Activated T-helper 1 cell treated with Interleukin-2 at 50 U/mL for 16 hours (primary cell): ENCODE results near the gene MAP1S.

Experiments
- DNase-seq: peaks from one replicate; pipeline ENCODE4 v3.0.0-alpha.2; 2020; ENCODE audit warnings: low read depth

MAP1S gene, protein sequence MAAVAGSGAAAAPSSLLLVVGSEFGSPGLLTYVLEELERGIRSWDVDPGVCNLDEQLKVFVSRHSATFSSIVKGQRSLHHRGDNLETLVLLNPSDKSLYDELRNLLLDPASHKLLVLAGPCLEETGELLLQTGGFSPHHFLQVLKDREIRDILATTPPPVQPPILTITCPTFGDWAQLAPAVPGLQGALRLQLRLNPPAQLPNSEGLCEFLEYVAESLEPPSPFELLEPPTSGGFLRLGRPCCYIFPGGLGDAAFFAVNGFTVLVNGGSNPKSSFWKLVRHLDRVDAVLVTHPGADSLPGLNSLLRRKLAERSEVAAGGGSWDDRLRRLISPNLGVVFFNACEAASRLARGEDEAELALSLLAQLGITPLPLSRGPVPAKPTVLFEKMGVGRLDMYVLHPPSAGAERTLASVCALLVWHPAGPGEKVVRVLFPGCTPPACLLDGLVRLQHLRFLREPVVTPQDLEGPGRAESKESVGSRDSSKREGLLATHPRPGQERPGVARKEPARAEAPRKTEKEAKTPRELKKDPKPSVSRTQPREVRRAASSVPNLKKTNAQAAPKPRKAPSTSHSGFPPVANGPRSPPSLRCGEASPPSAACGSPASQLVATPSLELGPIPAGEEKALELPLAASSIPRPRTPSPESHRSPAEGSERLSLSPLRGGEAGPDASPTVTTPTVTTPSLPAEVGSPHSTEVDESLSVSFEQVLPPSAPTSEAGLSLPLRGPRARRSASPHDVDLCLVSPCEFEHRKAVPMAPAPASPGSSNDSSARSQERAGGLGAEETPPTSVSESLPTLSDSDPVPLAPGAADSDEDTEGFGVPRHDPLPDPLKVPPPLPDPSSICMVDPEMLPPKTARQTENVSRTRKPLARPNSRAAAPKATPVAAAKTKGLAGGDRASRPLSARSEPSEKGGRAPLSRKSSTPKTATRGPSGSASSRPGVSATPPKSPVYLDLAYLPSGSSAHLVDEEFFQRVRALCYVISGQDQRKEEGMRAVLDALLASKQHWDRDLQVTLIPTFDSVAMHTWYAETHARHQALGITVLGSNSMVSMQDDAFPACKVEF

DNA sequence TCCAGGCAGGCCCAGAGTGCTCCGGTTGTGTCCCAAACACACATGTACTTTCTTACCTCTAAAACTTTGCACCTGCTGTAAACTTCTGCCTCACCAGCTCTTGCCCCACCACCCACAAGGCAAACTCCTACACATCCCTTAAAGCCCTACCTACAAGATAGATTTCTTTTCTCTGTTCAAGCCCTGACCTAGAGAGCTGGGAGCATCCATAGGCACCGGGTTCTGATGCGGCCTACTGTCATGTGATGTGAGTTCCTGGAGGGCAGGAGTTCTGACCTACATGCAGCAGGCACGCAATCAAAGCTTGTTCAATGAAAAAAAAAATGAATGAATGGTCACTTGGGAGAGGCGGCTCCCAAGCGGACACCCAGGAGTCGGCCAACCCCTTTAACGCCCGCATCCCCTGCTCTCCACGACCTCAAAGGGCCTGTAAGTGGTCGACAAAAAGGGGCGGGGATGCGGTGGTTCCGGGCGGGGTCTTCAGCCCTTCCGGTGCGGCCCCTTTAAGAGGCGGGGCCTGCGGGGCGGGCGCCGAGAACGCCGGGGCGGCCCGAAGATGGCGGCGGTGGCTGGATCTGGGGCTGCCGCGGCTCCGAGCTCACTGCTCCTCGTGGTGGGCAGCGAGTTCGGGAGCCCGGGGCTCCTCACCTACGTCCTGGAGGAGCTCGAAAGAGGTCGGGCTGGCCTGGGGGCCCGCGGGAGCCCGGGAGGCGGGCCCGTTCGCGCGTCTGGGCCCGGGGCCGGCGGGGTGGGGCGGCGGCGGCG, at the start of gene MAP1S:
Gene MAP1S, plus strand, starts transcription at position 534 of the 765 bp plus-strand sequence. Its CDS starts 23 bp downstream, at position 557.
- DNase-seq: peak; percentile 48

DNA sequence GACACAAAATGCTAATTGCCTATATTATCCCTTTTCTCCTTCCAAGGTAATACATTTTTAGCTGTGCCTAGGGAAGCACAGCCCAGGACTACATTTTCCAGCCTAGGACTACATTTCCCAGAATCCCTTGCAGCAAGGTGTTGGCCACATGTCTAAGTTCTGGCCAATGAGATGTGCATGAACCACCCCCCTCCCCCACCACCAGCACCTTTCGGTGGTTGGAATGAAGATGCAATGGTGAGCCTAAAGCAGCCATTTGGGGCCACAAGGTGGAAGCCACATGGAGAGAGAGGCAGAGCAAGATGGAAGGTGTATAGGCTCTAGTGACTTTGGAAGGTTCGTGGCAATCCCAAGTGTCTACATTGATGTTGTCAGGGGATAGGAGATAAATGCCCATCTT, 47.4 kb upstream of the MAP1S start:
- DNase-seq: no peak

DNA sequence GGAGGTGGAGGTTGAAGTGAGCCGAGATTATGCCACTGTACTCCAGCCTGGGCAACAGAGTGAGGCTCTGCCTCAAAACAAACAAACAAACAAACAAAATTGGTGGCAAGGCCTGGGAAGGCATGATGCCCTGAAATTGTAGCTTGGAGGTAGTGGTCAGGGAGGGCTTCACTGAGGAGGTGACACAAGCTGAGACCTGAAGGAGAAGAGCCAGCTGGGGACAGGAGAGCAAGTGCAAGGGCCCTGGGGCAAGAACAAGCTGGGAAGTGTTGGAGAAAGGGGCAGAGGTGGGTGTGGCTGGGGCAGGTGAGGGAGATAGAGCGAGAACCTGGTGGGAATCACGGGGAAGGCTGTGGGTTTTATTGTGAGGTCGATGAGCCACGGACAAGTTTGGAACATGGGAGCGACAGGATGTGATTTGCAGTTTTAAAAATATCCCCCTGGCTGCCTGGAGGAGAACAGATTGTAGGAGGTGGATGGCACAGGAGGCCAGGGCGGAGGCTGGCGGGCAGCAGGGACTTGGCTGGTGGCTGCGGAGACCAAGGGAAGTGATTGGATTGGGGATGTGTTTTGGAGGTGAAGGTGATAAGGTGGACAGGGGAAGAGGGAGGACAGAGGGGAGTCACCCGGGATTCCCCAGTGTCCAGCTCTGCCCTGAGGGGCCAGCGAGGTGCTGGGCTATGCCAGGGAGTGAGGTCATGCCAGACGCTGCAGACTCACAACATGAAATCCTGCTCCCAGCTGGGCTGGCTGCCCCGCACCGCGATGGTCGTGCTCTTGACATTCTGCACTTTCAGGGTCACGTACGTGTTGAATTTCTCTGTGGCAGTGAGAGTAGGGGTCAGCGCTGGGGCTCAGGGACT, 45.1 kb upstream of the MAP1S start:
- no peak for DNase-seq

DNA sequence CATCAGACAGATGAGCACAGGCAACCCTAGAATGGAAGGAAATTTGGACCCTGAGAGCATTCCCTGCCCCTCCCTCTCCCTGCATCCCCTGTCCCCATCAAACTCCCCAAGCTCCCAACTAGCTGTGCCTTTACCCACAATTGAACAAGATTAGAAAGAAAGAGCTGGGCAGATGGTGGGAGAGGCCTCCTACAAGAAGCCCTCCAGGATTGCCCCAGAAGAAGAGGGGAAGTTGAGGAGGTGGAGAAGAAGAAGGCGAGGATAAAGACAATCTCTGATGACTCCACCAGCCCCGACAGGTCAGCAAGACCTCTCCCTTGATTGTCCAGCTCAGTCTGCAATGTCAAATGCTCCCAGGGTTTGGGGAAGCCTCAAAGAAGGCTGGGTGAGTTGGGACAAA, 43.0 kb upstream of the MAP1S start:
- no peak for DNase-seq

DNA sequence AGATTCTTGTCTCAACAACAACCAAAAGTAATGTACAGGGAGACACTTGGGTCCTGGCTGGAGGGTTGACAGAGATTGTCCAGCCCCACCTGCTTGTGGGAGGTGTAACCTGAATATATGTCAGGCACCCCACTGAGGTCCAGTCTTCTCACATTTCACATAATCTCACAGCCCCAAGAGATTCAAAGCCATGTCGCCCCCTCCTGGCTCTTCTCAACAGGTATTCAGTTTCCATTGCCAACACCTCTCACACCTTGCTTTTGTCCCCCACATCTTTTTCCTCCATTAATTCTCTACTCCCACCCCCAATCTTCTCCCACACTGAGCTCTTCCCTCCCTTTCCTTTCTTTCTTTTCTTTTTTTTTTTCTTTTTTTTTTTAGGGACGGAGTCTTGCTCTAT, 42.3 kb upstream of the MAP1S start:
- no peak for DNase-seq

DNA sequence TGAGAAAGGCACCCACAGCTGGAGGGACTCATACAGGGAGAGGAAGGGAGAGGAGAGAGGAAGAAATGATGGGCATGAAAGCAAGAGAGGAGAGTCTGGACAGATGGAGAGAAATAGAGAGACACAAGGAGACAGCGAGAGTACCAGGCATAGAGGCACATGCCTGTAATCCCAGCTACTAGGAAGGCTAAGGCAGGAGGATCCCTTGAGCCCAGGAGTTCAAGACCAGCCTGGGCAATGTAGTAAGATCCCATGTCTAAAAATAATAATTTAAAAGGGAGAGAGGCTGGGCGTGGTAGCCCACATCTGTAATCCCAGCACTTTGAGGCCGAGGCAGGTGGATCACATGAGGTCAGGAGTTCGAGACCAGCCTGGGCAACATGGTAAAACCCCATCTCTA, 40.4 kb upstream of the MAP1S start:
- DNase-seq: no peak

DNA sequence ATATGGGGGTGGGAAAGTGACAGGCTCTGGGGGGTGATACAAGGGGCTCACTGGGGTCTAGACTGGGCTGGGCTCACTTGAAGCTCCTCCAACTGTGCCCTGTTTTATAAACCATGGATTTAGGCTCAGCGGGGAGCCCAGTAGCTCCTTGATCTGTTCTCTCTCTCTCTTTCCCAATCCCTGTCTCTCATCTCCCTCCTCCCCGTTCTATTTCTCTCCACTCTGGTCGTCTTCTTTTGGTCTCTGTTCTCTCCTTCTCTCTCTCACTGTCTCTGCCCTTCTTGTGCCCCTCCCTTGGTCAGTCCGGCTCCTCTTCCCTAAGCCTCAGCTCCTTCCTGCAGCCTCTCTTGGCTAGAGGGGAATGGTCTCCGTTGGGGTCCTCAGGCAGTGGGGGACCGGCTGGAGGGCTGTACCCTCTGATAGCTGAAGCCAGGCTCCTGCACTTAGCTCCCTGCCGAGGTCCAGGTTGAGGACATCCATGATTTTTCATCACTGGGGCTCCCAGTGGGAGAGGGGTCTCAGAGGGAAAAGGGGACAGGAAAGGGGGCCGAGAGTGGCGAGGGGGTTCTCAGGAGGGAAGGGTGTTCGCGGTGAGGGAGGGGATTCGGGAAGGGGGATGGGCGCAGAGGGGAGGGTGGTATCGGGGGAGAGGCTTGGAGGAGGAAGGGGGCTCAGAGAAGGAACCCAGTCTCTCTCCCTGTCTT, 39.6 kb upstream of the MAP1S start:
- DNase-seq: no peak

DNA sequence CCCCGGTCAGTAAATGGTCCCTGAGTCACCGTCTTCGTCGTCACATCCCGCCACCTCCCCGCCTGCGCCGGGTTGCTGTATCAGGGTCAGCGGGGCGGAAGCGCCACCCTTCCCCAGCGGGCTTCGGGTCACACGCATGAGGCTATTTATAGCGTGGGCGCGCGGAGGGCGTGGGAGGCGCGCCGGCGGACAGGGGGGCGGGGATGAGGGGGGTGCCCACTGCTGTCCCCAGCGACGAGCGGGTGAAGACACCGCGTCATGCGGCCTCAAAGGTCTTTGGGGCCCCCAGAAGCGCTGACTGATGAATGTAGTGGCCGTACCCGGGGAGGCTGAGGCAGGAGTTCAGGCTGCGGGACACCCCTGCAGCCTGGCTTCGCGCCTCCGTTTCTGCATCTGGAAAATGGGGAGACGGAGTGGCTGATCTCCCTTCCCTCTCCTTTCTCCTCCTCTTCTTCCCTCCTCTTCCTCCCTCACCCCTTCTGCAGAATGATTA, 39.0 kb upstream of the MAP1S start:
- no peak for DNase-seq

DNA sequence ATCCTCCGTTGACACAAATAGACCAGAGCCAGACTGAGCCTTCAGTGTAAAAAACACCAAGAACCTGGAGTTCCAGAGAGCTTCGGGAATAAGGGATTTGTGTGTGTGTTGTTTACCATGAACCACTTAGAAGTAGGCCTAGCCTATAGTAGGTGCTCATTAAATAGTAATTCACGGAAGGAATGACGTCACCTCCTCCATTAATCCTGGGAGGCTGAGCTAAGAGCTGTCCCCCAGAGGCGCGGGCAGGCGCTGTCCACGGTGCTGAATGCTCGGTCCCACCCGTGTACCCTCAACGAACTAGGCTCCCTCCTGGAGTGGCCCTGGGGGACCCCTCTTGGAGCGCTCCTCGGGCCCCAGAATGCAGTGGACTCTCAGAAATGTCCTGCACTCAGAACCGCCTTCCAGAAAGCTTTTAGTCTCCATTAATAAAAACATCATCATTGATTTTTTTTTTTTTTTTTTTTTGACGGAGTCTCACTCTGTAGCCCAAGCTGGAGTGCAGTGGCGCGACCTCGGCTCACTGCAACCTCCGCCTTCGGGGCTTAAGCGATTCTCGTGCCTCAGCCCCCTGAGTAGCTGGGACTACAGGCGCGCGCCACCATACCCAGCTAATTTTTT, 37.7 kb upstream of the MAP1S start:
- DNase-seq: no peak

DNA sequence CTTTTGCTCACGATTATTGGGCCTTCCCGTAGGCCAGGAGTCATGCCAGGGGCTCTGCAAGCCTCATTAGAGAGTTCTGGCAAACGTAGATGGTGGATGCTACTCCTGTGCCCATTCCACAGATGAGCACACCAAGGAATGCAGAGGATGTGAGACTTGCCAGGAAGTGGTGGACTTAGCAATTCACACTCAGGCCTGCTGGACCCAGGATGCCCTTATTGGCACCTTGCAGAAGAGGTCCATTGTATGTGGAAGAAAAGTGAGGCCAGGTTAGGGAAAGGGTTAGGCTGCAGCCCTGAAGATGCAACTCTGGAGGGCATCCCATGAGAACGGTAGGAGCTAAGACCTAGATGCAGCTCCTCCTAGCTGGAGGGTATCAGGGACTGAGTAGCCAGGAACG, 37.0 kb upstream of the MAP1S start:
- no peak for DNase-seq

DNA sequence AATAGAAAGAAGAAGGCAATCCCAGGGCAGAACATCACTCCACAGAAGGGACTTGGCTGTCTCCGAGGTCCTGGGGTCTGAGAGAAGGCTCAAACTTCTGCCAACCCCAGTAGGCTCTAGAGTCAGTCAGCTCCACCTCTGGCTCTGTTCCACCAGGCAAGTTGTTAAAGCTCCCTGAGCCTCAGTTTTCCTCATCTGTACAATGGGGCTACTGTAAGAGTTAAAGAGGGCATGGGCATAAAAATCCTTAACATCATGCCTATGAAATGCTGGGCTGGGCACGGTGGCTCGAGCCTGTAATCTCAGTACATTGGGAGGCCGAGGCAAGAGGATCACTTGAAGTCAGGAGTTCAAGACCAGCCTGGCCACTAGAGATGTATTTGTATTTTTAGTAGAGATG, 36.2 kb upstream of the MAP1S start:
- no peak for DNase-seq

DNA sequence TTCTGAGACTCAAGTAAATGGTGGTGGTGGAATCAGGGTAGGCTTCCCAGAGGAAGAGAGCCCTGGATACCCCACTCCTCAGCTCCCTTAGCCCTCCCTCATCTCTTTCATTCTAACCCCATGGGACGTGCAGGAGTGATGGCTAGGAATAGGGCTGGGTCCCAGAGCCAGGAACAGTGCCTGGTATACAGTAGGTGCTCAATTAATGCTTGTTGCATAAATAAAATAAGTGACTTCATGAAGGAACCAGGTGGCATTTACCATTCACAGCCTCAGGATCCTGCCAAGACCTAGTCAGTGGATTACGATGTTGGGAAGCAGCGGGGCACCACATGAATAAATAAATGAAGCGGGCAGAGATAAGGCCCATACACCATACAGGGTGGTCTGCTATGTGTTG, 35.0 kb upstream of the MAP1S start:
- DNase-seq: no peak

DNA sequence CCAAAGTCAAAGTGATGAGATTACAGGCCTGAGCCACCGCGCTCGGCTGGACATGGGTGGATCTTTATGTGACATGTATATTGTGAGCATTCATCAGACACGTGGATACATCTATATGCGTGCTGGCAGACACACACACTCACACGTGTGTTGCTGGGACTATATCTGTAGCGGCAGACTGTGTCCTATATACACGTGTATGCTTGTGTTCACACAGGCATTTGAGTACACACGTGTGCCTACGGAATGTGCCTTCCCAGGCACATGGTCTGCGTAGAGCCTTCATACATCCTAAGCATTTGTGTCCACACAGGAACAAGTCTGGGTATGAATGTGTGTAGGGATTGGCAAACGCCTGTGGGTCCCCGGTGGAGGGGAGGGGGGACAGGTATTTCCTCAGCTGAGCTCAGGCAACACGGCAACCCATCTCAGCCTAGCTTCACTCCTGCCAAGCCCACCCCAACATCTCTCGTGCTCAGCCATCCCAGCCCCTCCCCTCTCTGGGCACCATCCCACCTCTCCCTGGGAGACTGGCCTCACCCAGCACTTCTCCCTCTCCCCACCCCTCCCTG, 33.7 kb upstream of the MAP1S start:
- DNase-seq: no peak

DNA sequence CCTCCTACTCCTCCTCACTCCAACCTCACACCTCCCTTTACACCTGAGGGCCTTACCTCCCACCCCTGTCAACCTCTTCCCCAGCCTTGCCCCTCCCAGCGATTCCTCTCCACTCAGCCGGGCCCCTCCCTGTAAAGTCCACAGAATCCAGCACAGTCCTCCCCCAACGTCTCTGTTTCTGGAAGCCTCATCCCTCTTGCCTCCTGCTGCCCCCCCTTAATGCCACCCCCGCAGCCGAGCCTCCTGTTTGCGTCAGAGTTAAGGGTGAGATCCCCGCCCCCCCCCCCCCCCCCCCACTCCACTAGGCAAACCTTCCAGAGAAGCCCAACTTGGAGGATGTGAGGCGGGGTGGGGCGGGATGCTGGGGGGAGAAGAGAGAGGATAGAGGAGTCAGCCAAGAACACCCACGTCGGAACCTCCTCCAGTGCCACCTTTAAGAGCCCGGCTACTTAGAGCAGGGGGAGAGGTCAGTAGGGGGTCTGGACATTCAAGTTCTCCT, 33.2 kb upstream of the MAP1S start:
- DNase-seq: no peak

DNA sequence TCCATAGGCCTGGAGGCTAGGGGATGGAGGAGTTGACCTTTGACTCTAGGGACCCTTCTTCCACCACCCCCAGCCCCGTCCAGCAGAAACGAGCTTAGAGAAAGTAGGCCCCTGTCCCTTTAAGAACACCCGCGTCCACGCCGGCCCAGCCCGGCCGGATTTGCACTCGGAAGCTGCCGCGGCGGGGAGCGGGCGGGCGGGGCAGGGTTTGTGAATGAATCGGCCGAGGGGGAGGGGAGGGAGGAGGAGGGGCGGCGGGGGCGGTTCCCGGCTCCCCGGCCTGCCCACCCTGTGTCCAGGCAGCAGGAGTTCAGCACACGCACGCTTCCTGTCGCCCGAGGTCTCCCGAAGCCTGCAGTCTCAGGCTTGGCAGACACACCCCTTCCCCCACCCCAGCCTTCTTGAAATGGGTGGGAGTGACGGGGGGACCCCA, 32.7 kb upstream of the MAP1S start:
- DNase-seq: no peak

DNA sequence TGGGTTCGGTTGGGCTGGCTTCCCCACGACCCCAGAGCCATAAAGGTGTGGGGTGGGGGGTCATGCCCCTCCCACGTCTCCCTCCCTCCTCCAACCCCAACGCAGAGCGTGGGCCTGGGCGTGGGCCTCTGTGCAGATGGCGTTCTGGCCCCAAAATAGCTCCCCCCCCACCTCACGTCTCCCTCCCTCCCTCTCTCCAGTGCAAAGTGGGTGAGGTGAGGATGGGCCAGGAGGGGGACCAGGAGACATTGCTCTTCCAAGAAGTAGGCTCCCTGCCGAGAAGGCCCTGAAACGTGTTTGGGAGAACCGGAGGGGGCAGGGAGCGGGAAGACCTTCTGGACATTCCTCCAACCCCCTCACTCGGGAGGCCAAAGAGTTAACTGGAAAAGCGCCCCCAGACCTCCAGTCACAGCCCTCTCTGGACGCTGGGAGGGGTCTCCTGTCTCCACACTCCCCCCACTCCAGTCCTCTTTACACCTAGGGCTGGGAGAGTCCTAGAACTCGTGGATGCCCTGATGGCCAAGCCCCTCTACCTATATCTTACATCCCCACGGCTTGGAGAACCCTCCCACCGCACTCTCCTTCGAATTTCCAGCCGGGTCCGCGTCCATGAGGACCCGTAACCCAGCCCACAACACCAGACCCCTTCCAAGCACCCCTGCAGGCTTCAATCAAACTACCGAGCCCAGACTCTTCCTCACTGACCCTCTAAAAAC, 32.0 kb upstream of the MAP1S start:
- DNase-seq: no peak

DNA sequence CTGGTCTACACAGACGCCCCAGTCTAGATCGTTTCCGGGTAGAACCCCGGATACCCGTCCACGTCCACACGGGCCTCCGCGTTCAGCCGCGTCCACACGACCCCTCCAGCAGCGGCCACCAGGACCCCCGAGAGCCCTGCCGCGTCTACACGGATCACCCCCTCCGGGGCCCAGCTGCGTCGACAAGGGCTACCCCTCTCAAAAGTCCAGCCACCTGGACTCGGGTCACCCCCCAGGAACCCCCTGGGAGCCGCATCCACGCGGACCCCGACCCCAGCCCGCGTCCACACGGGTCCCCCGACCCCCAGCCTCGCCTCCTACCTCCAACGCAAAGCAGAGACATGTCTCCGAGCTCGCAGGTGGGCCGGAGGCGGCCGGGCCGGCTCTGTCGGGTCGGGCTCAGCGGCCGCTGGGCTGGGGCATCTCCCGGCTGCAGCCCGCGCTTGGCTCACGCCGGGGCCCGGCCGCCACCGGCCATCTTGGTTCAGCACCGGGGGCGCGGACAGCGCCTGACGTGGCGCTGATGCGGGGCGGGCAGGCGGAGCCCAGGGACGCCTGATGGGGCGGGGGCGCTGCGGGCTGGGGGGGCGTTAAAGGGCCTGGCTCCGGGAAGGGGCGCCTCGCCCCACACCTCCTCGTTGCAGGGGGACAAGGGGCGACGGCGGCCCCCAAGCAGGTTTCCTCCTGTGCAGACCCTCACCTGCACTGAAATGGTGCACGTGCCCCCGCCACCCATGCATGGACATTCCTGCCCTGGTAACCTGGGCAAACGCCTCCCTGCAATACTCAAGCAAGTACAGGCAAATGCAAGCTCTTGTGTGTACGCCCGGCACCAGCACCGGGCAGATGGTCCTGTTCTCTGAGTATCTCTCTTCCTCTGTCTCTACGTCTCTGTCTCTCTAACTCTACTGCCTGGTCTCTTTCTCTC, 31.2 kb upstream of the MAP1S start, which contains the start of gene UNC13A:
Gene UNC13A, minus strand, starts transcription at position 498 of the 928 bp plus-strand sequence. Its CDS starts 155 bp downstream, at position 343.
- peak; percentile 13 for DNase-seq
